Keratinocyte (primary cell): ENCODE data around the gene GCNT1.

ENCODE experiments used
- CTCF ChIP-seq, 3 experiments: IDR thresholded peaks in 1 of 3; conservative IDR thresholded peaks in 1 of 3; optimal IDR thresholded peaks in 1 of 3; 2 replicates in 2 of 3; 3 replicates in 1 of 3; pipeline versions ENCODE3 to v1.5.1; 2011; ENCODE audit warnings: low read length in 3 of 3, mild to moderate bottlenecking in 3 of 3, moderate library complexity in 2 of 3, control low read depth in 1 of 3, inconsistent platforms in 1 of 3; ENCODE audit not compliant: insufficient read depth in 2 of 3; ENCODE audit errors: extremely low read depth in 1 of 3
- EZH2 ChIP-seq: IDR thresholded peaks from one replicate; pipeline ENCODE4 v1.6.1; 2012; ENCODE audit warnings: inconsistent platforms, mild to moderate bottlenecking, low read length, moderate library complexity

- TF ChIP-seq CTCF (optimal IDR thresholded peaks at IDR 0.05 in 1 of 3, IDR thresholded peaks at IDR 0.05 in 1 of 3, conservative IDR thresholded peaks at IDR 0.05 in 1 of 3; ENCODE audit: extremely low read depth in 1 of 3, insufficient read depth in 2 of 3, low read length in 3 of 3) (no peak), EZH2 (no peak)
These were observed 41.6 kb upstream of the GCNT1 start for GRCh38 chr9:76417394-76417793.
